Right atrium auricular region (tissue), 2 donors: Measurements from ENCODE around the gene INSYN2A. TPM values are rescaled to one million over a fixed set of nuclear protein-coding genes. Genes with fewer than 3 reads are reported as not detected.

Experiments used
- DNase-seq: peaks from one replicate; pipeline ENCODE4 v3.0.0-alpha.2; 2019; ENCODE audit warnings: low spot score
- H3K27ac ChIP-seq, 2 donors: fragments of 200-600 bp; sonication (generic); 1 replicate in 1 of 2; 2 replicates in 1 of 2; pipeline ENCODE4 v1.5.1; 2016 to 2019
- H3K27me3 ChIP-seq, 2 donors: fragments of 200-600 bp; sonication (generic); one replicate each; pipeline versions ENCODE4 v1.5.1 to v1.6.0; 2017 to 2019
- H3K36me3 ChIP-seq: fragments of 200-600 bp; sonication (generic); one replicate; pipeline ENCODE4 v1.5.1; 2016
- H3K4me1 ChIP-seq, 2 donors: fragments of 200-600 bp; sonication (generic); one replicate each; pipeline versions ENCODE4 v1.5.1 to v1.6.0; 2017 to 2019
- H3K4me3 ChIP-seq, 2 donors: fragments of 200-600 bp; sonication (generic); 1 replicate in 1 of 2; 2 replicates in 1 of 2; pipeline ENCODE4 v1.5.1; 2017 to 2019; ENCODE audit warnings: mild to moderate bottlenecking in 1 of 2, moderate library complexity in 1 of 2
- H3K9me3 ChIP-seq, 2 donors: fragments of 200-600 bp; sonication (generic); one replicate each; pipeline ENCODE4 v1.5.1; 2019
- total RNA-seq, 2 donors: library from RNA; depleted of rRNA; stranded (reverse); fragments of >200 nt; gene quantifications; one replicate each; pipeline ENCODE4 v1.1.0, GENCODE V29; 2016
- TF ChIP-seq, protein P1 (sequence below), 2 donors: fragments of 200-600 bp; sonication (generic); IDR thresholded peaks; one replicate each; pipeline ENCODE4 v1.5.1; 2019; ENCODE audit warnings: antibody characterized with exemption in 2 of 2

The INSYN2A gene
- total RNA-seq, 2 donors from 2014 or later: 0.11 TPM; not detected in 1

- no peak overlapping the region for H3K27ac ChIP-seq
- no peaks in the 10 kb centered on the region for H3K27me3 ChIP-seq
- DNase-seq: no peak
- no peaks in the 10 kb centered on the region for H3K4me1 ChIP-seq
- no peaks in the 10 kb centered on the region for H3K36me3 ChIP-seq
- H3K4me3 ChIP-seq: no peak overlapping the region
- no peaks in the 10 kb centered on the region for H3K9me3 ChIP-seq
- TF ChIP-seq, protein P1, sequence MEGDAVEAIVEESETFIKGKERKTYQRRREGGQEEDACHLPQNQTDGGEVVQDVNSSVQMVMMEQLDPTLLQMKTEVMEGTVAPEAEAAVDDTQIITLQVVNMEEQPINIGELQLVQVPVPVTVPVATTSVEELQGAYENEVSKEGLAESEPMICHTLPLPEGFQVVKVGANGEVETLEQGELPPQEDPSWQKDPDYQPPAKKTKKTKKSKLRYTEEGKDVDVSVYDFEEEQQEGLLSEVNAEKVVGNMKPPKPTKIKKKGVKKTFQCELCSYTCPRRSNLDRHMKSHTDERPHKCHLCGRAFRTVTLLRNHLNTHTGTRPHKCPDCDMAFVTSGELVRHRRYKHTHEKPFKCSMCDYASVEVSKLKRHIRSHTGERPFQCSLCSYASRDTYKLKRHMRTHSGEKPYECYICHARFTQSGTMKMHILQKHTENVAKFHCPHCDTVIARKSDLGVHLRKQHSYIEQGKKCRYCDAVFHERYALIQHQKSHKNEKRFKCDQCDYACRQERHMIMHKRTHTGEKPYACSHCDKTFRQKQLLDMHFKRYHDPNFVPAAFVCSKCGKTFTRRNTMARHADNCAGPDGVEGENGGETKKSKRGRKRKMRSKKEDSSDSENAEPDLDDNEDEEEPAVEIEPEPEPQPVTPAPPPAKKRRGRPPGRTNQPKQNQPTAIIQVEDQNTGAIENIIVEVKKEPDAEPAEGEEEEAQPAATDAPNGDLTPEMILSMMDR (IDR thresholded peaks at IDR 0.05): no peak
These were observed 38.0 kb upstream of the INSYN2A start for GRCh38 chr10:127234306-127234800.

DNA sequence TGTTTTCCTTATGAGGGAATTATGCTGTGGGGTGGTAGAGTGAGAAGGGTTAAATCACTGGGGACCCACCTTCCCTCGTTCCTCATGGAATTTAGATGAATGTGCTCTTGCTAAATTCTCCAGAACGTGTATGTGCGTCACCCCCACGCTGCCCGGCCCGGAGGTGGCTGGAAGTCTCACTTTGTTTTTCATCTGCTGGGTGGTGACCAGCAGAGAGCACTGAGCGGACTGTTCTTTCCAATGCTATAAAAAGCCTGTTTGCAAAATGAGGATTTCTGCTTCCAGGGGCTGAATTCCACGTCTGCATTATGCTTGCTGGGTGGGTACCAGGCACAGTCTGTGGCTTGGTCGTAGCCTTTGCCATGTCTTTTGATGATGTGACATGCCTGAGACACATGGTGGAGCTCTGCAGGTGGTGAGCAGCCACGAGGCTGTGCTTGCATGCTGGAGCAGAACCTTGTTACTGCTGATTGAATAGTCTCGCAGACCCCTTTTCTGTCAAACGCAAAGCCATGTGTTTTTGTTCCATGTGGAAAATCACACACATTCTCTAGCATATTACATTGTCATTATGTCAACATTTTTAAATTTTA lies 31.9 kb upstream of the INSYN2A start:
- Histone ChIP-seq H3K9me3 (no peaks in the 10 kb centered on the region), H3K27ac (no peak overlapping the region), H3K36me3 (no peaks in the 10 kb centered on the region), H3K4me3 (no peak overlapping the region), H3K27me3 (no peaks in the 10 kb centered on the region), H3K4me1 (no peaks in the 10 kb centered on the region)
- TF ChIP-seq, protein P1 (IDR thresholded peaks at IDR 0.05): no peak
- DNase-seq: no peak

- H3K4me1 ChIP-seq: no peaks in the 10 kb centered on the region
- H3K36me3 ChIP-seq: no peaks in the 10 kb centered on the region
- no peak overlapping the region for H3K4me3 ChIP-seq
- H3K27ac ChIP-seq: no peak overlapping the region
- no peaks in the 10 kb centered on the region for H3K27me3 ChIP-seq
- no peaks in the 10 kb centered on the region for H3K9me3 ChIP-seq
- DNase-seq: no peak
- TF ChIP-seq, protein P1 (IDR thresholded peaks at IDR 0.05): no peak
These were observed 31.3 kb upstream of the INSYN2A start for GRCh38 chr10:127227663-127228062.

DNA sequence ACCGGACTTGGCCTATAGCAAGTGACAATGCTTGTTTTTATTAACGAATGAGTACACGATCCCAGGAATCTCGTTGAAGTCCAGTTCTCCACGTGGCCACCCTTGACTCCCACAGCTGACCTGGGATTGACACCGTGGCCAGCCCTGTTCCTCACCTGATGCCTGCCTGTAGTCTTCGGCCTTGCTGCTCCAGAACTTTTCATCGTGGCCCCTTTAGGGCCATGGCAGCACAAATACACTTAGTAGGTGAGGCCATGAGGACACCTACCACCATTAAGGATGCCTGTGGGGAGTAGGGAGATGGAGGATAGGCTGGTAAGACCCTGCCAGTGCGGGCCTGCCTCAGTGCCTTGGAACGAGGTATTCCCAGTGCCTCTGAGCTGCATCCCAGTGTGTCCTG lies 30.6 kb upstream of the INSYN2A start:
- no peaks in the 10 kb centered on the region for H3K27me3 ChIP-seq
- TF ChIP-seq, protein P1 (IDR thresholded peaks at IDR 0.05): no peak
- no peak overlapping the region for H3K27ac ChIP-seq
- no peaks in the 10 kb centered on the region for H3K9me3 ChIP-seq
- DNase-seq: no peak
- no peaks in the 10 kb centered on the region for H3K4me1 ChIP-seq
- no peak overlapping the region for H3K4me3 ChIP-seq
- H3K36me3 ChIP-seq: no peaks in the 10 kb centered on the region

GRCh38 chr10:127221281-127221680 lies 24.9 kb upstream of the INSYN2A start:
- TF ChIP-seq, protein P1 (IDR thresholded peaks at IDR 0.05): no peak
- H3K4me3 ChIP-seq: no peak overlapping the region
- no peaks in the 10 kb centered on the region for H3K27me3 ChIP-seq
- no peaks in the 10 kb centered on the region for H3K36me3 ChIP-seq
- no peaks in the 10 kb centered on the region for H3K4me1 ChIP-seq
- H3K27ac ChIP-seq: no peak overlapping the region
- DNase-seq: no peak
- no peaks in the 10 kb centered on the region for H3K9me3 ChIP-seq

DNA sequence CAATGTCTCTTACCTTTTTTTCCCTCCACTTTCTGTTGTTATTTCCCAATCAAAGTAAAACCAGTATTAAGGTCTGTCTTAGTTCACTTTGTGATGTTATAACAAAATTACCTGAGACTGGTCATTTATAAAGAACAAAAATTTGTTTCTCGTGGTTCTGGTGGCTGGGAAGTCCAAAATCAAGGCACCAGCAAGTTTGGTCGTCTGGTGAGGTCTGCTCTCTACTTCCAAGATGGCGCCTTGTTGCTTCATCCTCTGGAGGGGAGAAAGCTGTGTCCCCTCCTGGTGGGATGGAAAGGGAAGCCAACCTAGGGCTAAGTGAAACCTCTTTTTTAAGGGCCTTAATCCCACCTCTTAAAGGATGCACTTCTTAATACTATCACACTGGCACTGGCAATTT lies 22.3 kb upstream of the INSYN2A start:
- no peaks in the 10 kb centered on the region for H3K9me3 ChIP-seq
- H3K4me1 ChIP-seq: no peaks in the 10 kb centered on the region
- H3K4me3 ChIP-seq: no peak overlapping the region
- H3K27ac ChIP-seq: no peak overlapping the region
- DNase-seq: no peak
- H3K36me3 ChIP-seq: no peaks in the 10 kb centered on the region
- H3K27me3 ChIP-seq: no peaks in the 10 kb centered on the region
- TF ChIP-seq, protein P1 (IDR thresholded peaks at IDR 0.05): no peak
